ENCODE results near the gene FAM168B.
"Not testable (repeated sequence)": the region's sequence is repeated elsewhere in the genome, so short reads cannot be mapped to it uniquely, and the experiment has no call there.

FAM168B gene

DNA sequence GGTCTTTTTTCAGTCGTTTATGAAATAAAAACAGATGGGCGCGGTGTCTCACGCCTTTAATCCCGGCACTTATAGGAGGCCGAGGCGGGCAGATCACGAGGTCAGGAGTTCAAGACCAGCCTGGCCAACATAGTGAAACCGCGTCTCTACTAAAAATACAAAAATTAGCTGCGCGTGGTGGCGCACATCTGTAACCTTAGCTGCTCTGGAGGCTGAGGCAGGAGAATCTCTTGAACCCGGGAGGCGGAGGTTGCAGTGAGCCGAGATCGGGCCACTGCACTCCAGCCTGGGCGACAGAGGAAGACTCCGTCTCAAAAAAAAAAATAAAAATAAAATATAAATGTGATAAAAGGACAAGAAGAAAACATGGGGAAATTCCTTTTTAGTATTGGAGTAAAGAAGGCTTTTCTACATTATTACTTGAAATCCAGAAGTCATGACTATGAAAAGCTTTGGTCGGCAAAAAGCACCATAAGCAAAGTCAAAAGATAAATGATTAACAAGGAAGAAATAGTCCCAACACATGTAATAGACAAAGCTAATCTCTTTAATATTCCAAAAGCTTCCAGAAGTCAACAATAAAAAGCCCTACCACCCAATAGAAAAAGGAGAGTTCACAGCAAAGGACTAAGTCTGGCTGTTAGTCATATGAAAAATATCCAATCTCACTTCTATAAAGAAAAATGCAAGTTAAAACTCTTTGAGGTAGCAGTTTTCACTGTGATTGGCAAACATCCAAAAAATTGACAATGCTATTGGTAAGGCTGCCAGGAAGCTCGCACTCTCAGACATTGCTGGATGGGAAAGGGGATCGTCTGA is 1.4 kb upstream of the FAM168B start:
- TF ChIP-seq, protein P1, sequence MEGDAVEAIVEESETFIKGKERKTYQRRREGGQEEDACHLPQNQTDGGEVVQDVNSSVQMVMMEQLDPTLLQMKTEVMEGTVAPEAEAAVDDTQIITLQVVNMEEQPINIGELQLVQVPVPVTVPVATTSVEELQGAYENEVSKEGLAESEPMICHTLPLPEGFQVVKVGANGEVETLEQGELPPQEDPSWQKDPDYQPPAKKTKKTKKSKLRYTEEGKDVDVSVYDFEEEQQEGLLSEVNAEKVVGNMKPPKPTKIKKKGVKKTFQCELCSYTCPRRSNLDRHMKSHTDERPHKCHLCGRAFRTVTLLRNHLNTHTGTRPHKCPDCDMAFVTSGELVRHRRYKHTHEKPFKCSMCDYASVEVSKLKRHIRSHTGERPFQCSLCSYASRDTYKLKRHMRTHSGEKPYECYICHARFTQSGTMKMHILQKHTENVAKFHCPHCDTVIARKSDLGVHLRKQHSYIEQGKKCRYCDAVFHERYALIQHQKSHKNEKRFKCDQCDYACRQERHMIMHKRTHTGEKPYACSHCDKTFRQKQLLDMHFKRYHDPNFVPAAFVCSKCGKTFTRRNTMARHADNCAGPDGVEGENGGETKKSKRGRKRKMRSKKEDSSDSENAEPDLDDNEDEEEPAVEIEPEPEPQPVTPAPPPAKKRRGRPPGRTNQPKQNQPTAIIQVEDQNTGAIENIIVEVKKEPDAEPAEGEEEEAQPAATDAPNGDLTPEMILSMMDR (IDR thresholded peaks at IDR 0.05; ENCODE audit: low read length, missing control alignments), result no peak
- DNase-seq (ENCODE audit: low read depth), result no peak
- no peak overlapping the region for H3K4me3 ChIP-seq (replicated peaks; ENCODE audit: low read depth, low read length)

- peak overlapping the region; percentile 87 for H3K4me3 ChIP-seq (replicated peaks; ENCODE audit: low read depth, low read length)
- DNase-seq (ENCODE audit: low read depth), result no peak
- TF ChIP-seq, protein P1 (IDR thresholded peaks at IDR 0.05; ENCODE audit: low read length, missing control alignments), result no peak
Observed at GRCh38 chr2:131093696-131094462, 619 bp upstream of the FAM168B start.

DNA sequence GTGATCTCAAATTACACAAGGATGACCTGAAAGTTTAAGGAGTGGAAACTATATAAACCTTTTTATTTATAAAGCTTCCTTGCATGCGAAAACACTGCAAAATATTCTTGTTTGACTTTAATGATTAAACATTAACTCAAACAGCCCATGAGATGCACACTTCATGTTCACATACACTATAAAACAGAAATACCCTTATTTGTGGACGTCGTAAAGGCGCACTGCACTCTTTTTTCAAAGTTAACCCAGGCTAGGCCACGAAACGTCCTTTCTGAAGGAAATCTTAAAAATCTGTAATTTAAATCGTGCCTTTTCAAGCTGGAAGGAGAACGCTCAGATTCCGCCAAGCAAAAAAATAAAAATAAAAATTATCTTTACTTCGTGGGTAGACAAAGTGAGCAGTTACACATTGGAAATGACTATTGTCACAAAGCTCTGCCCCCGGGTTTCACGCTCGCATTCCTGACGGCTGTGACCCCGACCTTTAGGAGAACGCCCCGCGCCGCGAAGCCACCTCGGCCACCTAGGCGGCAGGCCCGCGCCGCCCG is 728 bp downstream of the FAM168B start:
- TF ChIP-seq, protein P1 (IDR thresholded peaks at IDR 0.05; ENCODE audit: low read length, missing control alignments), result no peak
- no peak for DNase-seq (ENCODE audit: low read depth)

DNA sequence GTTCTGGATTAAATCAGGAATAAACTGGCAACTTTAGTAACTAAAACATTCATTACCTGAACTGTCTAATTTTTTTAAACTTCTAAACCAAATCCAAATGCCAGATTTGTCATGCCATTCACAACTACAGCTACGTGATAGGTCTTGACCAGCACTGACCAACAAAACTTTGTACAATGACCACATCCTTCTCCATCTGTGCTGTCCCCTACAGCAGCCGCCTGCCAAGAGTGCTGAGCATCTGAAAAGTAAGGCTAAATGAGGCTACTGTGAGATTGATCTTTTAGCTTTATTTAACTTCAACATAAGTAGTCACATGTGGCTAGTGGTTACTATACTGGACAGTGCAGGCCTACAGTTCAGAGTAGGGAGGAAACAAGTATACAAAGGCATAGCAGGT is 7.6 kb downstream of the FAM168B start:
- no peak for DNase-seq (ENCODE audit: low read depth)
- TF ChIP-seq, protein P1 (IDR thresholded peaks at IDR 0.05; ENCODE audit: low read length, missing control alignments), result no peak
- no peak overlapping the region for H3K4me3 ChIP-seq (replicated peaks; ENCODE audit: low read depth, low read length)

More for the DNA sequence above, 728 bp downstream of the FAM168B start:
- H3K4me3 ChIP-seq (replicated peaks; ENCODE audit: low read depth, low read length), result peak overlapping the region; percentile 87

DNA sequence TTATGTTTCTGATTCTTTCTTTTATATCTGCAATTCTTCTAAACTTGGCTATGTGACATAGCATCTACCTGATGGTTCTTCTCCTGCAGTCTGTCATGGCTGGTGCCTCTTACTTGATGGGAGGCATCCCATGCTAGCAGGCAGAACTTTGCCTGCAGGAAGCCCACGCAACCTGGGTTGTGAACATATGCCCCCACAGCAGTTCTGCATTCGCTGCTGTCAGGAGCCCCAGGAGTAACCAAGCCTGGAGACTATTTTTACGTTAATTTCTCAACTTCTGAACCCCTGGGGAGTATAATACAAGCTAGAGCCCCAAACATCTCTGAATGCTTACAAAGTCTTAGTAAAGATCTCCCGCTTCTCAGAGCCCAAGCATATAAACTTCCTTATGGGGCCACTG is 12.1 kb downstream of the FAM168B start:
- TF ChIP-seq, protein P1 (IDR thresholded peaks at IDR 0.05; ENCODE audit: low read length, missing control alignments), result no peak
- no peak for DNase-seq (ENCODE audit: low read depth)
- no peak overlapping the region for H3K4me3 ChIP-seq (replicated peaks; ENCODE audit: low read depth, low read length)

- DNase-seq (ENCODE audit: low read depth); H3K4me3 ChIP-seq (replicated peaks; ENCODE audit: low read depth, low read length): not testable (repeated sequence)
Observed at GRCh38 chr2:131079931-131080330, 13.3 kb downstream of the FAM168B start.

DNA sequence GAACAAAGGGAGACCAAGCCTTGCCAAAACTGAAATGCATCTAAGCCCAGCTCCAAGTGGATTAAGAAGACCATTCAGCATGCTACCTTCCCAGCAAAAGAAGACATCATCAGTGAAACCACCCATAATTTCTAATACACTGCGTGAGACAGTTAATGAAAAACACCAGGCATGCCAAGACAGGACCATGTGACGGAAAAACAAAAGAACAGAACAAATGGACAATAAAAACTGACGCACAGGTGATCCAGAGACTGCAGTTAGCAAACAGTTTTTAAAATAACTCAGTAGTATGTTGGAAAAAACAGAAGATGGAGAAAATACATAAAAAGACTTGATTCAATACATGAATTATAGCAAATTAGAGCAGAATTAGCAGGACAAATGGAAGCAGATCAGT is 15.3 kb downstream of the FAM168B start:
- no peak for DNase-seq (ENCODE audit: low read depth)
- H3K4me3 ChIP-seq (replicated peaks; ENCODE audit: low read depth, low read length), result no peak overlapping the region
- TF ChIP-seq, protein P1 (IDR thresholded peaks at IDR 0.05; ENCODE audit: low read length, missing control alignments), result no peak
